Mucosa of stomach (tissue), 1 donor: ENCODE measurements around the gene ROCK2.
"Not testable (repeated sequence)": the region's sequence is repeated elsewhere in the genome, so short reads cannot be mapped to it uniquely, and the experiment has no call there.

Experiments used
- H3K27me3 ChIP-seq: one replicate; pipeline ENCODE4 v1.7.0; 2013; ENCODE audit warnings: mild to moderate bottlenecking, low read length; ENCODE audit not compliant: control insufficient read depth, insufficient read depth
- H3K36me3 ChIP-seq: one replicate; pipeline ENCODE4 v1.7.0; 2013; ENCODE audit warnings: low read length; ENCODE audit not compliant: control insufficient read depth, insufficient read depth
- H3K4me1 ChIP-seq: one replicate; pipeline ENCODE4 v1.7.0; 2013; ENCODE audit warnings: mild to moderate bottlenecking, low read length; ENCODE audit not compliant: control insufficient read depth, insufficient read depth
- H3K4me3 ChIP-seq: one replicate; pipeline ENCODE4 v1.7.0; 2013; ENCODE audit warnings: low read length
- H3K9ac ChIP-seq: one replicate; pipeline ENCODE4 v1.7.0; 2013; ENCODE audit warnings: mild to moderate bottlenecking, low read length, moderate library complexity
- H3K9me3 ChIP-seq: one replicate; pipeline ENCODE4 v1.7.0; 2013; ENCODE audit warnings: mild to moderate bottlenecking, low read length, moderate library complexity; ENCODE audit not compliant: control insufficient read depth
- donor health status: Pancreatic carcinoma.

The ROCK2 gene

GRCh38 chr2:11174222-11174621 lies 170.2 kb downstream of the ROCK2 start:
- H3K27me3 ChIP-seq = no peaks in the 10 kb centered on the region

DNA sequence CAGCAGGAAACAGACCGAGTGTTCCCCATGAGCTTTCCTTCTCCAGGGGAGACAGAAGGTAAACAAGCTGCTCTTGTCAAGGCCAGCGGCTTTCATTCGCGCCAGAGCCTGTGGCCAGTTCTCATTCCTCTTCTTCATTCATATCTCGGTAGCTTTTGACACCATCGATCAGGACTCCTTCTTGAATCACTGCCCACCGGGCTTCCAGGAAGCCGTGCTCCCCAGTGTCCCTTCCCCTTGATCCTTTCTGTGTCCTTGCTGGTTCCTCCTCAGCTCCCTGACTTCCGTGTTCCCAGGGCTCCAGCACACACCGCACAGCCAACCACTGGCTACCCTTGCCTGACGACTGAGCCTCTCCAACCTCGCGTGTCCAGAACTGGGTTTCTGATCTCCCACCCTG lies 175.1 kb downstream of the ROCK2 start:
- peak overlapping the region; percentile 45 for H3K9ac ChIP-seq
- H3K36me3 ChIP-seq = no peaks in the 10 kb centered on the region
- no peak overlapping the region for H3K4me3 ChIP-seq
- no peaks in the 10 kb centered on the region for H3K27me3 ChIP-seq
- no peaks in the 10 kb centered on the region for H3K9me3 ChIP-seq
- no peaks in the 10 kb centered on the region for H3K4me1 ChIP-seq

More at GRCh38 chr2:11174222-11174621, 170.2 kb downstream of the ROCK2 start:
- Histone ChIP-seq H3K4me3 (no peak overlapping the region), H3K9me3 (no peaks in the 10 kb centered on the region), H3K4me1 (no peaks in the 10 kb centered on the region), H3K36me3 (peaks cover 4% of the 10 kb centered on the region), H3K9ac (no peak overlapping the region)

DNA sequence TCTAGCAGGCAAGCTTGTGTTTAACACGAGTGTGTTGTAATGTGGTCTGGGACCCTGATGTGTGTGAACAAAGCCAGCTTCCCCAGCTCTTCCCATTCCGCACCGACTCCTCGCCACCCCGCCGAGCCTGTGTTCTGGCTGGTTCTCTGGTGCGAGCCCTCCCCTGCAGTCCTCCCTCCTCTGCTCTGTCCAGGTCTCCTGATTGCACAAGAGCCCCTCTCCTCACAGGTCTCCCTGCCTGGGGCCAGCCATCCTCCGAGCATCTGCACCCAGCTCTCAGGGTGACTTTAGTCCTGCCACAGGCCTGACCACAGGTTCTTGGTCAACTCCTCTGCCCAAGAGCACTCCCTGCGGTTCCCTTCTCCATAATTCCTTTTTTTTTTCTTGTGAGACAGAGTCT lies 175.9 kb downstream of the ROCK2 start:
- no peaks in the 10 kb centered on the region for H3K9me3 ChIP-seq
- no peaks in the 10 kb centered on the region for H3K4me1 ChIP-seq
- no peak overlapping the region for H3K9ac ChIP-seq
- H3K27me3 ChIP-seq = no peaks in the 10 kb centered on the region
- no peak overlapping the region for H3K4me3 ChIP-seq
- H3K36me3 ChIP-seq = no peaks in the 10 kb centered on the region

DNA sequence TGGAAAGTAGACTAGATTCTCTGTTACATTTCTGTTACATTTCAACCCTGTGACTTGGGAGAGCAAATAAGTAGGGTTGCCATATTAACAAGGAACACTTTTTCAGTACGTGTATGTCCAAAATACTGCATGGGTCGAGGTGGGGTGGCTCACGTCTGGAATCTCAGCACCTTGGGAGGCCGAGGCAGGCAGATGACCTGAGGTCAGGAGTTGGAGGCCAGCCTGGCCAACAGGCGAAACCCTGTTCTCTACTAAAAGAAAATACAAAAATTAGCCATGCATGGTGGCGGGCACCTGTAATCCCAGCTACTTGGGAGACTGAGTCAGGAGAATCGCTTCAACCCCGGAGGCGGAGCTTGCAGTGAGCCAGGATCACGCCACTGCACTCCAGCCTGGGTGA lies 178.0 kb downstream of the ROCK2 start:
- H3K36me3 ChIP-seq = no peaks in the 10 kb centered on the region
- no peak overlapping the region for H3K9ac ChIP-seq
- no peaks in the 10 kb centered on the region for H3K27me3 ChIP-seq
- H3K4me1 ChIP-seq = no peaks in the 10 kb centered on the region
- H3K9me3 ChIP-seq = no peaks in the 10 kb centered on the region
- no peak overlapping the region for H3K4me3 ChIP-seq

DNA sequence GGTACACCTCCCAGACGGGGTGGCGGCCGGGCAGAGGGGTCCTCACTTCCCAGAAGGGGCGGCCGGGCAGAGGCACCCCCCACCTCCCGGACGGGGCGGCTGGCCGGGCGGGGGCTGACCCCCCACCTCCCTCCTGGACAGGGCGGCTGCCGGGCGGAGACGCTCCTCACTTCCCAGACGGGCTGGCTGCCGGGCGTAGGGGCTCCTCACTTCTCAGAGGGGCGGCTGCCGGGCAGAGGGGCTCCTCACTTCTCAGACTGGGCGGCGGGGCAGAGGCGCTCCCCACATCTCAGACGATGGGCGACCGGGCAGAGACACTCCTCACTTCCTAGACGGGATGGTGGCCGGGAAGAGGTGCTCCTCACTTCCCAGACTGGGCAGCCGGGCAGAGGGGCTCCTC lies 179.4 kb downstream of the ROCK2 start:
- H3K4me1 ChIP-seq, H3K4me3 ChIP-seq, H3K27me3 ChIP-seq, H3K36me3 ChIP-seq, H3K9me3 ChIP-seq, H3K9ac ChIP-seq: not testable (repeated sequence)

GRCh38 chr2:11163439-11164317 lies 180.8 kb downstream of the ROCK2 start:
- H3K9ac ChIP-seq = no peak overlapping the region
- no peaks in the 10 kb centered on the region for H3K36me3 ChIP-seq
- H3K4me1 ChIP-seq = no peaks in the 10 kb centered on the region
- no peak overlapping the region for H3K4me3 ChIP-seq
- no peaks in the 10 kb centered on the region for H3K9me3 ChIP-seq
- H3K27me3 ChIP-seq = no peaks in the 10 kb centered on the region

GRCh38 chr2:11161747-11162146 lies 182.7 kb downstream of the ROCK2 start:
- H3K4me1 ChIP-seq = peaks cover 3% of the 10 kb centered on the region
- H3K27me3 ChIP-seq = no peaks in the 10 kb centered on the region
- no peaks in the 10 kb centered on the region for H3K36me3 ChIP-seq
- no peak overlapping the region for H3K4me3 ChIP-seq
- H3K9ac ChIP-seq = no peak overlapping the region
- no peaks in the 10 kb centered on the region for H3K9me3 ChIP-seq

DNA sequence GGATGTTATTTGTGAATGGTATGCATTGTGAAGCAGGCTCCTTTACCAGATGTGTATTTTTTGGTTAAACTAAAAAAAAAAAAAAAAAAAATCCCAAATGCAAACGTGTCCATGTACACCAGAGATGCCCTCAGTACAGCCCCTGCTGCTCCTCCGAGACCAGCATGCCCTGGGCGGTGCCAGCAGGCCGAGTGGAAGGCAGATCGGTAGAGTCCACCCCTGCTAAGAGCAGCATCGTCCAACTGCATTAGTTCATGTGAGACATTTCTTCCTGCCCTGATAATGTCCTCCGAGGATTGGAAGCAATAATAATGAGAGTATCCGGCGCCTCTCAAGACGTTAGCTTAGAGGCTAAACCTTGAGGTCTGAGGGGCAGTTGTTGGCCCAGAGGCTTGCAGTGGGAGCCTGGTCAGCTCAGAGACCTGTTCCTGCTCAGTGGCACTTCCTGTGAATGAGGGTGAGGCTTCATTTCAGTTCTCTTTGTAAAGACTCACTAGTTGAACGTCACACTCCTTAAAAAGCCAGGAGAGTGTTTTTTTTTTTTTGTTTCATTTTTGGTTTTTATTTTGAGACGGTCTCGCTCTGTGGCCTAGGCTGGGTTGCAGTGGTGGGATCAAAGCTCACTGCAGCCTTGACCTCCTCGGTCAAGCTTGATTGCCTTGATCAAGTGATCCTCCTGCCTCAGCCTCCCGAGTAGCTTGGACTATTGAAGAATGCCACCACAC lies 183.5 kb downstream of the ROCK2 start:
- H3K9ac ChIP-seq = no peak overlapping the region
- no peaks in the 10 kb centered on the region for H3K9me3 ChIP-seq
- peaks cover 7% of the 10 kb centered on the region for H3K4me1 ChIP-seq
- H3K4me3 ChIP-seq = no peak overlapping the region
- H3K36me3 ChIP-seq = no peaks in the 10 kb centered on the region
- H3K27me3 ChIP-seq = no peaks in the 10 kb centered on the region

- H3K9me3 ChIP-seq = no peaks in the 10 kb centered on the region
- no peaks in the 10 kb centered on the region for H3K27me3 ChIP-seq
- H3K36me3 ChIP-seq = no peaks in the 10 kb centered on the region
- H3K4me1 ChIP-seq = peaks cover 9% of the 10 kb centered on the region
- H3K9ac ChIP-seq = no peak overlapping the region
- H3K4me3 ChIP-seq = no peak overlapping the region
Measured at GRCh38 chr2:11160256-11160655, 184.2 kb downstream of the ROCK2 start.

DNA sequence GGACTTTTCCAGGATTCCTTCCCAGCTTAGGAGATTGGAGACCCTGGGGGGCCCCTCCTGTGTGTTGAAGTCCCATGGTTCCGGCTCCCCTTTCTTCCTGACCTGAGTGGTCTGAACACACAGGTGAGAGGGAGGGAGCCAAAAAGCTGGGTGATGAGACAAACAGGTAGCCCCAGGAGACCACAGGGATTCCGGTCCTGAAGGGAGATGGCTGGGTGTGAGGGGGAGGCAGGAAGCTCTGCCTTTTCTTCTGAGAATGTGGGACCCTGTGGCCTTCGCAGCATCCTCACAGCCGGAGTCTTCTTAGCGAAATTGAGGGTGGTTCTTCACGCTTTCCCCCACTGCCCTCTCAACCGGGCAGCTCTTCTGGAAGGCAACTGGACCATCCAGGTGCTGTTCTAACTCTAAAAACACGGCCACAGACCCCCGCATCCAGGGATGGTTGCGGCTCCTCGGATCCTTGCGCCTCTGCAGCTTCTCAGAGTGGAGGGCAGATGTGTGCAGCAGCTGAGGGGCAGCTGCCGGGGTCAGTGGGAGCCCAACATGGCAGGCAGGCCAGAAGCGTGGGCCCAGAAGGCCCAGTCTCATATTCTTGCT lies 184.8 kb downstream of the ROCK2 start:
- H3K9me3 ChIP-seq = no peaks in the 10 kb centered on the region
- H3K4me1 ChIP-seq = peaks cover 10% of the 10 kb centered on the region
- no peaks in the 10 kb centered on the region for H3K36me3 ChIP-seq
- no peak overlapping the region for H3K4me3 ChIP-seq
- no peaks in the 10 kb centered on the region for H3K27me3 ChIP-seq
- no peak overlapping the region for H3K9ac ChIP-seq

GRCh38 chr2:11158916-11159573 lies 185.4 kb downstream of the ROCK2 start:
- H3K4me3 ChIP-seq = no peak overlapping the region

DNA sequence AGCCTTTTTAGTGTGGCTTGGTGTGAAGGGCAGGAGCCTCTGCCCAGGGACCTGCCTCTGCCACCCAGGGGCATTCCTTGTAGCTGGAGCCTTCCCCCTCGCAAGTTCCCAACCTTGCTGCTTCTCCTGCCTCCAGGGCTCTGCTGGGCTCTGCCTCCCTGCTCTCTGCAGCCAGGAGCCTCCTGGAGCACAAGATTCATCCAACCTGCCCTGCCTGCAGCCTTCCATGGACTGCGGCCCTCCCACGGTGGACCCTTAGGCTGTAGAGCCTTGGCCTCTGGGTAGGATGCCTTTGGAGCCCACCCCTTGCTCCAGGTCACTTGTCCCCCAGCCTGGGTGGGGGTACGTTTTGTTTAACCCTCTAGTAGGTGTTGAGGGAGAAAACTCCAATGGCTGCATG lies 186.7 kb downstream of the ROCK2 start:
- H3K27me3 ChIP-seq = no peaks in the 10 kb centered on the region
- H3K4me3 ChIP-seq = no peak overlapping the region
- no peaks in the 10 kb centered on the region for H3K36me3 ChIP-seq
- H3K9ac ChIP-seq = no peak overlapping the region
- H3K9me3 ChIP-seq = no peaks in the 10 kb centered on the region
- peaks cover 15% of the 10 kb centered on the region for H3K4me1 ChIP-seq

More at GRCh38 chr2:11158916-11159573, 185.4 kb downstream of the ROCK2 start:
- Histone ChIP-seq H3K9ac (no peak overlapping the region), H3K4me1 (peaks cover 15% of the 10 kb centered on the region), H3K9me3 (no peaks in the 10 kb centered on the region), H3K36me3 (no peaks in the 10 kb centered on the region), H3K27me3 (no peaks in the 10 kb centered on the region)
